ENCODE data around the gene NUDT1.

DNA sequence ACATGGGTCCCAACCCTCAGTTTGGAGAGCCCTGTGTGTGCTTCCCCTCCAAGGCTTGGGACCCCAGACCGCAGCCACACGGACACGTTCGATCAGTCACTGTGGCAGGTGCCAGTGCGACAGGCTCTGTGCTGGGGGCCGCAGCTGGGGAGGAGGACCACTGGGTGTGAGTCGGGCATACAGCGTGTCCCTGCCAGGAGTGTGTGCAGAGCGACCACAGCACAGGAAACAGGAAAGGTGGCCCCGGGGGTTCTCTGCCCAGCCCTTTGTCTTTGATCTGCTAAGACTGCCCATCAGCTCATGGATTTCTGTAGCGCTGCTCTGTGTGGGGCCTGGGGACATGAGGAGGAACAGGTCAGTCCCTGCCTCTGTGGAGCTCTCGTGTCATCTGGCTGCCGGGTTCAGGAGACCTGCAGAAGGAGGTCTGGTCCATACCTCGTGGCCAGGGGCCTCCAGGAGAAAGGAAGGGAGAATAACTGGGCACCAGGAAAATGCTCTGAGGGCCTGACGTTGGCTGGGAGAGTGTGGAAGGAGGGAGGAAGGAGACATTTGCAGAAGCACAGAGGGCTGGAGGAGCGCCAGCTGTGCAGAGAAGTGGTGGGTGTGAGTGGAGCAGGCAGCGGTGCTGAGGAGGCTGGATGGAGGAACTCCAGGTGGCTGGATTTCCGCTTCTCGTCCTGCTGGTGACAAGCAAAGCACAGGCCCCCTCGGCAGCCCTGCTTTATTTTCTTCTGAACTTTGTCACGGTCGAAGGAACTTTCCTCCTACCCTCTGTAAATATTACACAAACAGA lies 4.1 kb downstream of the NUDT1 start:
- TF ChIP-seq POLR2A (IDR thresholded peaks at IDR 0.05; ENCODE audit: low read length) = no peak
- no peak for TF ChIP-seq GATA1 (IDR thresholded peaks at IDR 0.05; ENCODE audit: low read depth, low read length)
